Activated CD4-positive, alpha-beta T cell treated with anti-CD3 and anti-CD28 coated beads for 48 hours (primary cell): Measurements from ENCODE around the gene CHAF1B.
"Not testable (repeated sequence)": the region's sequence is repeated elsewhere in the genome, so short reads cannot be mapped to it uniquely, and the experiment has no call there.

ENCODE experiments used
- DNase-seq: peaks from one replicate; pipeline ENCODE4 v3.0.0-alpha.2; 2020

CHAF1B gene

GRCh38 chr21:36385233-36386030 is at the start of gene CHAF1B:
TSS of gene CHAF1B (plus strand) at chr21:36385392. CDS start at chr21:36386137, 745 bp downstream.
- DNase-seq, result peak; percentile 88

GRCh38 chr21:36337099-36337509 is 48.1 kb upstream of the CHAF1B start:
- no peak for DNase-seq

- no peak for DNase-seq
Measured at GRCh38 chr21:36338975-36339374, 46.2 kb upstream of the CHAF1B start.

GRCh38 chr21:36342581-36342980 is 42.6 kb upstream of the CHAF1B start:
- not testable (repeated sequence) for DNase-seq

GRCh38 chr21:36344931-36345330 is 40.3 kb upstream of the CHAF1B start:
- DNase-seq, result no peak

- no peak for DNase-seq
Measured at GRCh38 chr21:36347278-36347961, 37.8 kb upstream of the CHAF1B start.

- no peak for DNase-seq
Measured at GRCh38 chr21:36347962-36348328, 37.2 kb upstream of the CHAF1B start.

GRCh38 chr21:36349315-36349714 is 35.9 kb upstream of the CHAF1B start:
- DNase-seq, result no peak

GRCh38 chr21:36350282-36350910 is 34.8 kb upstream of the CHAF1B start:
- no peak for DNase-seq

GRCh38 chr21:36354918-36355680 is 30.1 kb upstream of the CHAF1B start:
- DNase-seq, result no peak

GRCh38 chr21:36355868-36356267 is 29.3 kb upstream of the CHAF1B start:
- DNase-seq, result no peak

- DNase-seq, result no peak
Measured at GRCh38 chr21:36359185-36359584, 26.0 kb upstream of the CHAF1B start.

- DNase-seq, result no peak
Measured at GRCh38 chr21:36369064-36369685, 16.0 kb upstream of the CHAF1B start.

GRCh38 chr21:36375994-36376393 is 9.2 kb upstream of the CHAF1B start:
- DNase-seq, result no peak

- DNase-seq, result no peak
Measured at GRCh38 chr21:36377391-36377842, 7.8 kb upstream of the CHAF1B start.

- DNase-seq, result no peak
Measured at GRCh38 chr21:36379251-36379650, 5.9 kb upstream of the CHAF1B start.

- no peak for DNase-seq
Measured at GRCh38 chr21:36381841-36382589, 3.2 kb upstream of the CHAF1B start.

GRCh38 chr21:36382722-36383121 is 2.5 kb upstream of the CHAF1B start:
- DNase-seq, result not testable (repeated sequence)

GRCh38 chr21:36384885-36385232 is 333 bp upstream of the CHAF1B start:
- no peak for DNase-seq

- DNase-seq, result no peak
Measured at GRCh38 chr21:36386031-36386642, 945 bp downstream of the CHAF1B start.

- no peak for DNase-seq
Measured at GRCh38 chr21:36388096-36388495, 2.9 kb downstream of the CHAF1B start.
